Activated T-helper 1 cell treated with anti-CD3 and anti-CD28 coated beads, Interleukin-2, amount 50 U/mL, for 16 hours (primary cell): ENCODE data around the gene LMNB1.

Source experiments
- DNase-seq, 2 donors: peaks; one replicate each; pipeline ENCODE4 v3.0.0-alpha.2; 2020; ENCODE audit warnings: low read depth in 1 of 2, low spot score in 1 of 2

Gene LMNB1

GRCh38 chr5:126884269-126884819 lies 107.4 kb downstream of the LMNB1 start:
- DNase-seq: no peak
